Activated CD8-positive, alpha-beta T cell treated with anti-CD3 and anti-CD28 coated beads for 36 hours (primary cell): ENCODE results near the gene GJB2. TPM values are rescaled to one million over a fixed set of nuclear protein-coding genes. Genes with fewer than 3 reads are reported as not detected.
"Not testable (repeated sequence)": the region's sequence is repeated elsewhere in the genome, so short reads cannot be mapped to it uniquely, and the experiment has no call there.

Source experiments
- ATAC-seq: fragments of 200-7000 bp; cut with Tn5 transposase; one replicate; pipeline ENCODE4 v1.10.0; 2021; ENCODE audit warnings: mild to moderate bottlenecking, moderate library complexity
- CTCF ChIA-PET: fragments of 350-600 bp; sonication (Branson Sonifier 250); formaldehyde crosslinking; loops from one replicate; lab custom pipeline; 2021; ENCODE audit warnings: antibody characterized with exemption; lab: Charles Lee
- POLR2A ChIA-PET: fragments of 350-600 bp; sonication (Branson Sonifier 250); formaldehyde crosslinking; loops from one replicate; lab custom pipeline; 2021; ENCODE audit warnings: antibody characterized with exemption; lab: Charles Lee
- DNase-seq: peaks from one replicate; pipeline ENCODE4 v3.0.0-alpha.2; 2020
- H3K27ac Mint-ChIP-seq: one replicate; pipeline ENCODE4 v1.8.0; 2021; ENCODE audit warnings: mild to moderate bottlenecking, mixed read lengths
- H3K27me3 Mint-ChIP-seq: one replicate; pipeline ENCODE4 v1.8.0; 2021; ENCODE audit warnings: mixed read lengths
- H3K36me3 Mint-ChIP-seq: one replicate; pipeline ENCODE4 v1.8.0; 2021; ENCODE audit warnings: low read depth, mixed read lengths
- H3K4me1 Mint-ChIP-seq: one replicate; pipeline ENCODE4 v1.8.0; 2021; ENCODE audit warnings: low read depth, mixed read lengths
- H3K4me3 Mint-ChIP-seq: one replicate; pipeline ENCODE4 v1.8.0; 2021; ENCODE audit warnings: mild to moderate bottlenecking, moderate library complexity, mixed read lengths
- H3K9me3 Mint-ChIP-seq: one replicate; pipeline ENCODE4 v1.8.0; 2021; ENCODE audit warnings: mixed read lengths
- CTCF ChIP-seq: fragments of 200-600 bp; IDR thresholded peaks from one replicate; pipeline ENCODE4 v1.8.0; 2022; ENCODE audit warnings: antibody characterized with exemption, mild to moderate bottlenecking
- intact Hi-C: fragments of 100-400 bp; cut with micrococcal nuclease; formaldehyde crosslinking; loops from one replicate; pipeline ENCODE4 v1.10.0; 2022
- total RNA-seq, 2 experiments: library from RNA; stranded (reverse); gene quantifications; one replicate each; pipeline ENCODE4 v1.2.3, GENCODE V29; 2021

GJB2 gene
- total RNA-seq, 2 experiments from 2014 or later, result 0.83 to 1.1 TPM

GRCh38 chr13:20156702-20157101 is 36.0 kb downstream of the GJB2 start:
- intact Hi-C loops, result no loop called here
- no peak for DNase-seq
- peaks cover 16% of the 10 kb centered on the region for H3K27me3 Mint-ChIP-seq
- no peak for ATAC-seq
- H3K36me3 Mint-ChIP-seq, result no peaks in the 10 kb centered on the region
- ChIA-PET CTCF (interaction anchor here (0.7 kb wide), 1 partner anchor 21 kb away, joined by 3 read pairs; no protein-coding TSS in a partner anchor), POLR2A (no interaction called here)
- H3K9me3 Mint-ChIP-seq, result no peaks in the 10 kb centered on the region
- no peak for TF ChIP-seq CTCF
- peaks cover 7% of the 10 kb centered on the region for H3K4me1 Mint-ChIP-seq
- no peak overlapping the region for H3K27ac Mint-ChIP-seq
- H3K4me3 Mint-ChIP-seq, result no peak overlapping the region

- intact Hi-C loops, CTCF ChIA-PET, H3K9me3 Mint-ChIP-seq, POLR2A ChIA-PET, H3K27ac Mint-ChIP-seq, ATAC-seq, H3K4me3 Mint-ChIP-seq, H3K4me1 Mint-ChIP-seq, DNase-seq, H3K36me3 Mint-ChIP-seq: not testable (repeated sequence)
- peaks cover 11% of the 10 kb centered on the region for H3K27me3 Mint-ChIP-seq
Observed at GRCh38 chr13:20153290-20153689, 39.4 kb downstream of the GJB2 start.

- Mint-ChIP-seq H3K9me3 (no peaks in the 10 kb centered on the region), H3K27me3 (peaks cover 10% of the 10 kb centered on the region), H3K27ac (no peak overlapping the region), H3K36me3 (no peaks in the 10 kb centered on the region), H3K4me3 (no peak overlapping the region), H3K4me1 (no peaks in the 10 kb centered on the region)
- POLR2A ChIA-PET, result no interaction called here
- DNase-seq, result no peak
- CTCF ChIA-PET, result interaction anchor here (1.2 kb wide), 1 partner anchor 9 kb away, joined by 7 read pairs; the partner anchor contains the start of gene GJA3
- TF ChIP-seq CTCF, result no peak
- intact Hi-C loops, result no loop called here
- ATAC-seq, result no peak
Observed at GRCh38 chr13:20151612-20152011, 41.1 kb downstream of the GJB2 start.

- DNase-seq (no peak), ATAC-seq (no peak)
- Mint-ChIP-seq H3K27ac (no peak overlapping the region), H3K4me1 (no peaks in the 10 kb centered on the region), H3K4me3 (no peak overlapping the region), H3K36me3 (no peaks in the 10 kb centered on the region), H3K27me3 (peaks cover 10% of the 10 kb centered on the region), H3K9me3 (no peaks in the 10 kb centered on the region)
- ChIA-PET POLR2A (no interaction called here), CTCF (no interaction called here)
- intact Hi-C loops, result no loop called here
- no peak for TF ChIP-seq CTCF
Observed at GRCh38 chr13:20151016-20151415, 41.7 kb downstream of the GJB2 start.

- Mint-ChIP-seq H3K36me3 (no peaks in the 10 kb centered on the region), H3K4me1 (no peaks in the 10 kb centered on the region), H3K27me3 (peaks cover 10% of the 10 kb centered on the region), H3K4me3 (no peak overlapping the region), H3K9me3 (no peaks in the 10 kb centered on the region), H3K27ac (no peak overlapping the region)
- ATAC-seq (no peak), DNase-seq (no peak)
- POLR2A ChIA-PET, result no interaction called here
- intact Hi-C loops, result no loop called here
- CTCF ChIA-PET, result no interaction called here
- TF ChIP-seq CTCF, result no peak
Observed at GRCh38 chr13:20150561-20150960, 42.2 kb downstream of the GJB2 start.

GRCh38 chr13:20149762-20150161 is 43.0 kb downstream of the GJB2 start:
- Mint-ChIP-seq H3K27ac (no peak overlapping the region), H3K9me3 (no peaks in the 10 kb centered on the region), H3K27me3 (peaks cover 14% of the 10 kb centered on the region), H3K4me3 (no peak overlapping the region), H3K4me1 (no peaks in the 10 kb centered on the region), H3K36me3 (no peaks in the 10 kb centered on the region)
- CTCF ChIA-PET, result no interaction called here
- intact Hi-C loops, result no loop called here
- no peak for TF ChIP-seq CTCF
- DNase-seq, result no peak
- POLR2A ChIA-PET, result no interaction called here
- no peak for ATAC-seq
